Stomach (tissue), 4 donors: ENCODE results near the gene CD40.

Source experiments
- CTCF ChIP-seq, 7 experiments: fragments of 450-650 bp in 4 of 7; fragments of 200-600 bp in 3 of 7; sonication (generic) in 3 of 7; IDR thresholded peaks; one replicate each; pipeline ENCODE4 v1.5.1; 2016 to 2019; ENCODE audit warnings: antibody characterized with exemption in 7 of 7, control low read depth in 2 of 7, mild to moderate bottlenecking in 1 of 7
- EP300 ChIP-seq: sonication (generic); formaldehyde crosslinking; IDR thresholded peaks from one replicate; pipeline ENCODE4 v1.6.1; 2017; ENCODE audit warnings: antibody characterized with exemption
- POLR2A ChIP-seq, 4 donors: fragments of 450-650 bp; IDR thresholded peaks; one replicate each; pipeline ENCODE4 v1.6.1; 2016; ENCODE audit warnings: antibody characterized with exemption in 4 of 4, control low read depth in 2 of 4, mild to moderate bottlenecking in 1 of 4, moderate library complexity in 1 of 4
- POLR2AphosphoS5 ChIP-seq, 3 donors: sonication (generic); formaldehyde crosslinking; IDR thresholded peaks; one replicate each; pipeline ENCODE4 v1.6.1; 2016; ENCODE audit warnings: antibody characterized with exemption in 3 of 3

DNA sequence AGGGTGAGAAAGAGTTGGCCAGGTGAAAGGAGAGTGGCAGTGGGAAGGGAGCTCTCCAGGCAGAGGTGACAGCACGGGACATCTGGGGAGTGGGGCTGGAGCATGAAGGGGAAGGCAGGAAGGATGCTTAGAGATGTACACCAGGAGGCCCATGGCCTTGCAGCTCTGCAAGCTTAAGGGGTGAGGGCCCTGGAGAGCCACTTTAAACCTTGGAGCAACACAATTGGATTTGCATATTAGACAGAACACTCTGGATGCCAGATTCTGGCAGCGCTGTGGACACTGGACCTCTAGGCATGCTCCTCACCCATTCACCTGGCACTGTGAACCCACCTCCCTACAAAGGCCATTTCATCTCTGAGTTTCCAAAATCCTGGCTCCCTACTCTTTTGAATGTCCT, 3.7 kb upstream of the CD40 start:
- TF ChIP-seq CTCF (IDR thresholded peaks at IDR 0.05) (no peak), POLR2A (IDR thresholded peaks at IDR 0.05) (no peak), POLR2AphosphoS5 (IDR thresholded peaks at IDR 0.05) (no peak), EP300 (no peak)
